ENCODE data around the gene TMEM119. TPM values are rescaled to one million over a fixed set of nuclear protein-coding genes. Genes with fewer than 3 reads are reported as not detected.

Gene TMEM119
- total and polyA plus RNA-seq, 2 of the 8 experiments (the other 6 are each of a cell fraction or from before 2014, with no cell fraction given): 0.35 to 0.61 TPM

GRCh38 chr12:108577458-108577857 lies 20.4 kb downstream of the TMEM119 start:
- H3K9me3 ChIP-seq (ENCODE audit: insufficient read depth in 2 of 2, low read depth in 1 of 2, low read length in 1 of 2): peaks cover 0 to 3% of the 10 kb centered on the region in 2 experiments; a peak in 1 of 4 replicates
- H3K4me1 ChIP-seq (replicated peaks in 1 of 4; ENCODE audit: control insufficient read depth in 3 of 4, insufficient read depth in 4 of 4, low read length in 3 of 4): no peaks in the 10 kb centered on the region
- H2AFZ ChIP-seq (ENCODE audit: low read length): no peak overlapping the region
- POLR2A ChIA-PET (ENCODE audit: partially characterized antibody): interaction anchor here (1.6 kb wide), 1 partner anchor 15 kb away, joined by 4 read pairs; no protein-coding TSS in a partner anchor
- H3K23me2 ChIP-seq (ENCODE audit: low read depth, low read length): peaks cover 14% of the 10 kb centered on the region; the same call in 1 of the 2 replicates
- TF ChIP-seq FOSL1 (IDR thresholded peaks at IDR 0.05; ENCODE audit: insufficient read depth, low read depth, low read length) (no peak), EGR1 (IDR thresholded peaks at IDR 0.05; ENCODE audit: borderline replicate concordance, low read depth, low read length) (no peak), PHF8 (conservative IDR thresholded peaks at IDR 0.05; ENCODE audit: low read depth, low read length) (no peak), RNF2 (IDR thresholded peaks at IDR 0.05; ENCODE audit: borderline replicate concordance, low read depth, low read length, missing control alignments, poor library complexity, severe bottlenecking) (no peak), YY1 (IDR thresholded peaks at IDR 0.05; ENCODE audit: low read depth, low read length) (no peak), JUN (IDR thresholded peaks at IDR 0.05; ENCODE audit: low read depth, low read length) (no peak), SP4 (IDR thresholded peaks at IDR 0.05; ENCODE audit: low read length) (no peak)
- no peak overlapping the region for H3K14ac ChIP-seq (ENCODE audit: insufficient read length)
- 0 out of 2 replicates have a peak overlapping the region, but pooled peaks have one; percentile 65 for H2AK5ac ChIP-seq (ENCODE audit: low read depth, low read length)
- no peak overlapping the region for H3K23ac ChIP-seq (ENCODE audit: insufficient read length)
- no peaks in the 10 kb centered on the region for H3K27me3 ChIP-seq (replicated peaks in 1 of 4; ENCODE audit: control insufficient read depth in 3 of 4, extremely low read depth in 1 of 4, insufficient read depth in 3 of 4, low read length in 3 of 4)
- H4K91ac ChIP-seq (replicated peaks; ENCODE audit: insufficient read length, low read length): no peak overlapping the region
- H4K5ac ChIP-seq (ENCODE audit: insufficient read length, low read depth, low read length): no peak overlapping the region
- H2BK5ac ChIP-seq (ENCODE audit: low read depth, low read length): no peak overlapping the region
- no peak overlapping the region for H3K4me3 ChIP-seq (ENCODE audit: extremely low read depth in 1 of 4, insufficient read depth in 2 of 4, low read depth in 3 of 4, low read length in 4 of 4)
- H3K4me2 ChIP-seq (ENCODE audit: insufficient read depth in 1 of 2, low read depth in 2 of 2, low read length in 2 of 2): no peak overlapping the region
- H3K79me2 ChIP-seq (ENCODE audit: control insufficient read depth in 1 of 2, insufficient read depth in 2 of 2, low read length in 2 of 2): no peaks in the 10 kb centered on the region
- DNase-seq (ENCODE audit: low read depth in 1 of 2, low spot score in 2 of 2) (no peak), FAIRE-seq (no peak)
- no peak overlapping the region for H3K4ac ChIP-seq (replicated peaks; ENCODE audit: insufficient read length, low read depth, low read length)
- H2BK15ac ChIP-seq (ENCODE audit: low read length): no peak overlapping the region
- H2BK120ac ChIP-seq (replicated peaks; ENCODE audit: low read depth, low read length): no peak overlapping the region
- no peak overlapping the region for H2BK20ac ChIP-seq (ENCODE audit: low read length)
- H3K79me1 ChIP-seq (ENCODE audit: low read depth, low read length): no peaks in the 10 kb centered on the region
- H3K18ac ChIP-seq (ENCODE audit: extremely low read depth, low read length): no peak overlapping the region
- CTCF ChIA-PET (ENCODE audit: partially characterized antibody): interaction anchor here (1.0 to 24.3 kb wide), 8 partner anchors 9 to 65 kb away, joined by 3 to 523 read pairs (median 5); no protein-coding TSS in a partner anchor
- H3K9ac ChIP-seq (replicated peaks in 1 of 4; ENCODE audit: extremely low read depth in 1 of 4, low read depth in 3 of 4, low read length in 3 of 4): no peak overlapping the region
- peaks cover 0 to 6% of the 10 kb centered on the region in 2 experiments for H4K20me1 ChIP-seq (replicated peaks in 1 of 2; ENCODE audit: control insufficient read depth in 1 of 2, insufficient read depth in 2 of 2, low read length in 2 of 2)
- no peak overlapping the region for H3K27ac ChIP-seq (ENCODE audit: low read depth, low read length)
- no peak overlapping the region for H4K8ac ChIP-seq (ENCODE audit: extremely low read depth, insufficient read depth, low read length)
- no peaks in the 10 kb centered on the region for H3K36me3 ChIP-seq (ENCODE audit: control insufficient read depth in 2 of 4, insufficient read depth in 4 of 4, low read length in 3 of 4)
- no peak overlapping the region for H3K56ac ChIP-seq (replicated peaks; ENCODE audit: insufficient read length, low read depth, low read length)
- H2BK12ac ChIP-seq (ENCODE audit: low read depth, low read length): no peak overlapping the region
